Esophagus squamous epithelium (tissue), 5 donors: ENCODE measurements around the gene DIPK1C. TPM values are rescaled to one million over a fixed set of nuclear protein-coding genes. Genes with fewer than 3 reads are reported as not detected.

Experiments
- DNase-seq: peaks from one replicate; lab custom pipeline; 2025; lab: John Stamatoyannopoulos, UW
- H3K27ac ChIP-seq, 4 donors: fragments of 200-600 bp; sonication (generic); one replicate each; pipeline ENCODE4 v1.5.1; 2016 to 2019; ENCODE audit warnings: mild to moderate bottlenecking in 1 of 4
- H3K27me3 ChIP-seq, 4 donors: fragments of 200-600 bp; sonication (generic); 1 replicate in 3 of 4; 2 replicates in 1 of 4; pipeline versions ENCODE4 v1.5.1 to v1.6.0; 2017 to 2021; ENCODE audit warnings: antibody characterized with exemption in 1 of 4
- H3K36me3 ChIP-seq, 3 donors: fragments of 200-600 bp; sonication (generic); one replicate each; pipeline ENCODE4 v1.5.1; 2016 to 2019
- H3K4me1 ChIP-seq, 3 donors: fragments of 200-600 bp; sonication (generic); one replicate each; pipeline ENCODE4 v1.5.1; 2017 to 2019
- H3K4me3 ChIP-seq, 4 donors: fragments of 200-600 bp; sonication (generic); 1 replicate in 3 of 4; 2 replicates in 1 of 4; pipeline ENCODE4 v1.5.1; 2016 to 2019; ENCODE audit warnings: mild to moderate bottlenecking in 2 of 4, moderate library complexity in 1 of 4
- H3K9me3 ChIP-seq, 3 donors: fragments of 200-600 bp; sonication (generic); one replicate each; pipeline ENCODE4 v1.5.1; 2016 to 2019
- CTCF ChIP-seq, 6 experiments: fragments of 450-650 bp in 4 of 6; fragments of 200-600 bp in 2 of 6; sonication (generic) in 2 of 6; IDR thresholded peaks; one replicate each; pipeline ENCODE4 v1.5.1; 2016 to 2019; ENCODE audit warnings: antibody characterized with exemption in 6 of 6, mild to moderate bottlenecking in 4 of 6, moderate library complexity in 4 of 6
- POLR2A ChIP-seq, 4 donors: fragments of 450-650 bp; IDR thresholded peaks; one replicate each; pipeline ENCODE4 v1.6.1; 2017; ENCODE audit warnings: antibody characterized with exemption in 4 of 4, mild to moderate bottlenecking in 4 of 4, moderate library complexity in 3 of 4
- WGBS, 2 donors: methylation state at CpG; one replicate each; pipeline ENCODE4 v1.1.5; 2018; 5-methylcytosine and 5-hydroxymethylcytosine counted together
- intact Hi-C: fragments of 100-400 bp; cut with DNase I; formaldehyde crosslinking; loops from one replicate; pipeline ENCODE4 v1.15.0; 2022
- total RNA-seq, 4 donors: library from RNA; depleted of rRNA; stranded (reverse); fragments of >200 nt; gene quantifications; one replicate each; pipeline ENCODE4 v1.1.0, GENCODE V29; 2016
- donor health status: DM: yes; HTN: yes; CAD: no.

DIPK1C gene
- total RNA-seq, 4 donors from 2014 or later: not detected

GRCh38 chr18:74418023-74418422, 39.1 kb downstream of the DIPK1C start:
- Histone ChIP-seq H3K4me3 (no peak overlapping the region), H3K36me3 (no peaks in the 10 kb centered on the region), H3K27me3 (peaks cover 0 to 8% (median 0%) of the 10 kb centered on the region in 4 donors), H3K27ac (no peak overlapping the region), H3K9me3 (no peaks in the 10 kb centered on the region), H3K4me1 (no peaks in the 10 kb centered on the region)
- DNase-seq: no peak
- WGBS, 2 donors: 21 to 58% methylated on average over 2 of the region's 2 CpGs
- TF ChIP-seq CTCF (IDR thresholded peaks at IDR 0.05) (no peak), POLR2A (IDR thresholded peaks at IDR 0.05) (no peak)
- intact Hi-C loops: no loop called here

- Histone ChIP-seq H3K27me3 (peaks cover 0 to 24% (median 0%) of the 10 kb centered on the region in 4 donors), H3K9me3 (no peaks in the 10 kb centered on the region), H3K4me1 (no peaks in the 10 kb centered on the region), H3K27ac (no peak overlapping the region), H3K4me3 (no peak overlapping the region), H3K36me3 (no peaks in the 10 kb centered on the region)
- TF ChIP-seq POLR2A (IDR thresholded peaks at IDR 0.05): no peak
- TF ChIP-seq CTCF (IDR thresholded peaks at IDR 0.05): no peak
- intact Hi-C loops: no loop called here
- 48 to 85% methylated on average over 9 to 12 of the region's 12 CpGs for WGBS, 2 donors
- no peak for DNase-seq
Observed at GRCh38 chr18:74416124-74416523, 41.0 kb downstream of the DIPK1C start.

GRCh38 chr18:74414953-74415515, 42.1 kb downstream of the DIPK1C start:
- Histone ChIP-seq H3K36me3 (no peaks in the 10 kb centered on the region), H3K27ac (no peak overlapping the region), H3K27me3 (peaks cover 0 to 31% (median 0%) of the 10 kb centered on the region in 4 donors), H3K4me1 (no peaks in the 10 kb centered on the region), H3K4me3 (no peak overlapping the region), H3K9me3 (no peaks in the 10 kb centered on the region)
- TF ChIP-seq POLR2A (IDR thresholded peaks at IDR 0.05) (no peak), CTCF (IDR thresholded peaks at IDR 0.05) (no peak)
- intact Hi-C loops: no loop called here
- no peak for DNase-seq
- 66 to 80% methylated on average over 11 to 12 of the region's 12 CpGs for WGBS, 2 donors

- H3K9me3 ChIP-seq: no peaks in the 10 kb centered on the region
- WGBS, 2 donors: 57 to 71% methylated on average over 1 to 5 of the region's 7 CpGs
- no peak for DNase-seq
- H3K27ac ChIP-seq: no peak overlapping the region
- TF ChIP-seq POLR2A (IDR thresholded peaks at IDR 0.05) (no peak), CTCF (IDR thresholded peaks at IDR 0.05) (no peak)
- no peak overlapping the region for H3K4me3 ChIP-seq
- H3K4me1 ChIP-seq: no peaks in the 10 kb centered on the region
- H3K27me3 ChIP-seq: peaks cover 0 to 36% (median 0%) of the 10 kb centered on the region in 4 donors
- intact Hi-C loops: no loop called here
- no peaks in the 10 kb centered on the region for H3K36me3 ChIP-seq
Observed at GRCh38 chr18:74413836-74414235, 43.3 kb downstream of the DIPK1C start.

- no peak for DNase-seq
- Histone ChIP-seq H3K36me3 (no peaks in the 10 kb centered on the region), H3K9me3 (no peaks in the 10 kb centered on the region), H3K4me3 (no peak overlapping the region), H3K4me1 (no peaks in the 10 kb centered on the region), H3K27me3 (peaks cover 0 to 33% (median 0%) of the 10 kb centered on the region in 4 donors), H3K27ac (no peak overlapping the region)
- intact Hi-C loops: no loop called here
- no peak for TF ChIP-seq CTCF (IDR thresholded peaks at IDR 0.05)
- TF ChIP-seq POLR2A (IDR thresholded peaks at IDR 0.05): no peak
- WGBS, 2 donors: 67 to 79% methylated on average over 11 to 12 of the region's 21 CpGs
Observed at GRCh38 chr18:74412116-74412880, 44.8 kb downstream of the DIPK1C start.
